ENCODE measurements around the gene EPB41L4B. TPM values are rescaled to one million over a fixed set of nuclear protein-coding genes. Genes with fewer than 3 reads are reported as not detected.
A peak's percentile ranks its signal among the peaks of the same experiment; 100 is the strongest.

EPB41L4B gene
- total and polyA plus RNA-seq, 2 of the 4 experiments (the other 2 are of a cell fraction), result 0.36 to 0.54 TPM

GRCh38 chr9:109247228-109247627 lies 73.6 kb downstream of the EPB41L4B start:
- no peak overlapping the region for H4K8ac ChIP-seq (ENCODE audit: low read depth in 2 of 2, low read length in 2 of 2)
- no peak overlapping the region for H3K4ac ChIP-seq (ENCODE audit: low read depth, low read length)
- TF ChIP-seq CTCF (conservative IDR thresholded peaks at IDR 0.05; ENCODE audit: low read depth, low read length), result no peak
- TF ChIP-seq CHD1 (IDR thresholded peaks at IDR 0.05; ENCODE audit: low read depth, low read length), result no peak
- no peak for TF ChIP-seq MXI1 (IDR thresholded peaks at IDR 0.05; ENCODE audit: borderline replicate concordance, low read depth, low read length)
- no peak for TF ChIP-seq SMC3 (IDR thresholded peaks at IDR 0.05; ENCODE audit: low read depth, low read length)
- TF ChIP-seq, protein P1, sequence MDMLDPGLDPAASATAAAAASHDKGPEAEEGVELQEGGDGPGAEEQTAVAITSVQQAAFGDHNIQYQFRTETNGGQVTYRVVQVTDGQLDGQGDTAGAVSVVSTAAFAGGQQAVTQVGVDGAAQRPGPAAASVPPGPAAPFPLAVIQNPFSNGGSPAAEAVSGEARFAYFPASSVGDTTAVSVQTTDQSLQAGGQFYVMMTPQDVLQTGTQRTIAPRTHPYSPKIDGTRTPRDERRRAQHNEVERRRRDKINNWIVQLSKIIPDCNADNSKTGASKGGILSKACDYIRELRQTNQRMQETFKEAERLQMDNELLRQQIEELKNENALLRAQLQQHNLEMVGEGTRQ (IDR thresholded peaks at IDR 0.05; ENCODE audit: low read depth, low read length), result no peak
- no peak for TF ChIP-seq NFE2L2 (IDR thresholded peaks at IDR 0.05; ENCODE audit: low read depth, low read length)
- no peak for TF ChIP-seq CEBPB (IDR thresholded peaks at IDR 0.05; ENCODE audit: low read depth, low read length)
- no peak for TF ChIP-seq FOS (IDR thresholded peaks at IDR 0.05; ENCODE audit: low read depth, low read length)
- no peak for TF ChIP-seq RFX5 (IDR thresholded peaks at IDR 0.05; ENCODE audit: low read depth, low read length)
- no peak for TF ChIP-seq MAZ (IDR thresholded peaks at IDR 0.05; ENCODE audit: borderline replicate concordance, low read depth, low read length)
- TF ChIP-seq BHLHE40 (IDR thresholded peaks at IDR 0.05; ENCODE audit: low read depth, low read length), result no peak
- TF ChIP-seq RAD21 (IDR thresholded peaks at IDR 0.05; ENCODE audit: low read length), result no peak
- TF ChIP-seq POLR2A (IDR thresholded peaks at IDR 0.05; ENCODE audit: low read depth, low read length), result no peak
- TF ChIP-seq, protein P2, sequence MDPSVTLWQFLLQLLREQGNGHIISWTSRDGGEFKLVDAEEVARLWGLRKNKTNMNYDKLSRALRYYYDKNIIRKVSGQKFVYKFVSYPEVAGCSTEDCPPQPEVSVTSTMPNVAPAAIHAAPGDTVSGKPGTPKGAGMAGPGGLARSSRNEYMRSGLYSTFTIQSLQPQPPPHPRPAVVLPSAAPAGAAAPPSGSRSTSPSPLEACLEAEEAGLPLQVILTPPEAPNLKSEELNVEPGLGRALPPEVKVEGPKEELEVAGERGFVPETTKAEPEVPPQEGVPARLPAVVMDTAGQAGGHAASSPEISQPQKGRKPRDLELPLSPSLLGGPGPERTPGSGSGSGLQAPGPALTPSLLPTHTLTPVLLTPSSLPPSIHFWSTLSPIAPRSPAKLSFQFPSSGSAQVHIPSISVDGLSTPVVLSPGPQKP (IDR thresholded peaks at IDR 0.05; ENCODE audit: borderline replicate concordance, low read depth, low read length), result no peak
- no peak for TF ChIP-seq MAFK (IDR thresholded peaks at IDR 0.05; ENCODE audit: low read depth, low read length)
- no peak for TF ChIP-seq RCOR1 (IDR thresholded peaks at IDR 0.05; ENCODE audit: insufficient replicate concordance, low read length)
- H3K23ac ChIP-seq (ENCODE audit: low read depth, low read length), result no peak overlapping the region
- peaks cover 14% of the 10 kb centered on the region for H3K4me1 ChIP-seq (ENCODE audit: control insufficient read depth, insufficient read depth, low read length)
- H3K36me3 ChIP-seq (ENCODE audit: control insufficient read depth, insufficient read depth, low read length), result no peaks in the 10 kb centered on the region
- H2BK120ac ChIP-seq (ENCODE audit: low read depth, low read length), result no peak overlapping the region
- H3K79me1 ChIP-seq (ENCODE audit: low read depth in 1 of 2, low read length in 2 of 2), result no peaks in the 10 kb centered on the region
- no peaks in the 10 kb centered on the region for H4K20me1 ChIP-seq (ENCODE audit: insufficient read depth, low read length)
- H3K27ac ChIP-seq (ENCODE audit: insufficient read depth, low read length), result no peak overlapping the region
- H3K18ac ChIP-seq (ENCODE audit: low read depth, low read length), result no peak overlapping the region
- DNase-seq (no peak), ATAC-seq (ENCODE audit: low read depth) (no peak)
- H3K9me1 ChIP-seq (ENCODE audit: insufficient read depth, low read length), result peaks cover 12% of the 10 kb centered on the region; the same call in 1 of the 2 replicates
- POLR2A ChIA-PET (ENCODE audit: unreplicated experiment), result no interaction called here
- no peak overlapping the region for H3K4me2 ChIP-seq (ENCODE audit: low read depth, low read length)
- H3K56ac ChIP-seq (ENCODE audit: extremely low read depth, insufficient read depth, low read length), result no peak overlapping the region
- CTCF ChIA-PET, result no interaction called here
- H2AK9ac ChIP-seq (replicated peaks; ENCODE audit: low read depth, low read length, poor library complexity), result no peak overlapping the region
- dilution Hi-C loops (cut with HindIII; ENCODE audit: low sequenced_read_pairs, unreplicated experiment), result no loop called here
- no peak overlapping the region for H2BK15ac ChIP-seq (ENCODE audit: low read depth, low read length)
- in situ Hi-C loops (cut with MboI; ENCODE audit: low sequenced_read_pairs), result loop anchor here (5.0 kb wide), 1 partner anchor 70 kb away; no protein-coding TSS in a partner anchor
- no peaks in the 10 kb centered on the region; the same call in 1 of the 2 replicates for H3K27me3 ChIP-seq (ENCODE audit: control insufficient read depth, insufficient read depth, low read length)
- H4K5ac ChIP-seq (ENCODE audit: low read depth, low read length), result no peak overlapping the region
- no peak overlapping the region; the same call in 1 of the 2 replicates for H2AK5ac ChIP-seq (ENCODE audit: low read depth, low read length)
- H3K4me3 ChIP-seq (ENCODE audit: insufficient read depth, low read depth, low read length), result no peak overlapping the region
- no TSS peak for BruUV-seq (replicated peaks)
- 0 out of 2 replicates have a peak overlapping the region, but pooled peaks have one; percentile 12 for H3K14ac ChIP-seq (replicated peaks; ENCODE audit: low read depth, low read length)
- intact Hi-C loops (cut with micrococcal nuclease), result no loop called here
- H3K9me3 ChIP-seq (ENCODE audit: control insufficient read depth, insufficient read depth, low read length), result no peaks in the 10 kb centered on the region
- no peak overlapping the region for H3K9ac ChIP-seq (ENCODE audit: low read depth, low read length)
- H2AFZ ChIP-seq (replicated peaks; ENCODE audit: low read length, poor library complexity), result no peak overlapping the region
- no peak overlapping the region; the same call in 1 of the 2 replicates for H4K91ac ChIP-seq (ENCODE audit: insufficient read depth, low read depth, low read length)
- no peak overlapping the region for H2BK20ac ChIP-seq (ENCODE audit: low read depth, low read length)
- H2BK5ac ChIP-seq (ENCODE audit: low read depth, low read length, poor library complexity, severe bottlenecking), result no peak overlapping the region

All from IMR-90 (cell line).